Right forelimb (tissue), 1 donor: ENCODE data around the gene CRK.
"Not testable (repeated sequence)": the region's sequence is repeated elsewhere in the genome, so short reads cannot be mapped to it uniquely, and the experiment has no call there.

Experiments used
- DNase-seq: peaks from one replicate; pipeline ENCODE4 v3.0.0-alpha.2; 2018

CRK gene

DNA sequence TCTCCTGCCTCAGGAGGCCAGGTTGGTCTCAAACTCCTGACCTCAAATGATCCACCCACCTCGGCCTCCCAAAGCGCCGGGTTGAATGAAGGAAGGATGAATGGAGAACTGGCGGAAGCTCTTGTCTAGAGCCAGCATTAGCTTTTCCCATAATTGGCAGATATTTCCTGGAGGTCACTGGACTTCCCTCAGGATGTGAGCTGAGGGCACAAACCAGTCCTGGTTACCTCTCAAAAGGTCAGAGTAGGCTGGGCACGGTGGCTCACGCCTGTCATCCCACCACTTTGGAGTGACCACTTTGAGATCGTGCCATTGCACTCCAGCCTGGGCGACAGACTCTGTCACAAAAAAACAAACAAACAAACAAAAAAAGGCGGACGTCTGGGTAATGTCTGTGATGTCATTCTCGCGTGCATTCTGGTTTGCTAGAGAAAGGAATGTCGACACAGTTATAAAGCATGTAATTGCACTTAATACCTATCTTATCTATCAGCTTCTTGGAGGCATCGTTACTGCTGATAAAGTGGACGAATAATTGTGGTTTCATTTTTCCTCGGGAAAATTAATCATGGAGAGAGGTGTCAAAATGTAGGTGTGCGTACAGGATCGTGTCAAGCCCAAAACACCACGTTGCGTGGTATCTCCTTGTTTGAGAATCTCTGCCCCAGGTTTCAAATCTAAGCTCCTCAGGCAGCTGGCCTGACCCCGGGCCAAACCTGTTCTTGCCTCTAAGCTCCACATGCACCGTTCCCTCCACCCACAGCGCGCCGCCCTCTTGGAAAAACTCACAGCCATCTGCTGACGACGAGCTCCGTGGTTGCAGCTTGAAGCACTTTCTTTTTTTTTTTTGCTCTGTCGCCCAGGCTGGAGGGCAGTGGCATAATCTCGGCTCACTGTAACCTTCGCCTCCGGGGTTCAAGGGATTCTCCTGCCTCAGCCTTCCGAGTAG lies 6.4 kb upstream of the CRK start:
- no peak for DNase-seq

DNA sequence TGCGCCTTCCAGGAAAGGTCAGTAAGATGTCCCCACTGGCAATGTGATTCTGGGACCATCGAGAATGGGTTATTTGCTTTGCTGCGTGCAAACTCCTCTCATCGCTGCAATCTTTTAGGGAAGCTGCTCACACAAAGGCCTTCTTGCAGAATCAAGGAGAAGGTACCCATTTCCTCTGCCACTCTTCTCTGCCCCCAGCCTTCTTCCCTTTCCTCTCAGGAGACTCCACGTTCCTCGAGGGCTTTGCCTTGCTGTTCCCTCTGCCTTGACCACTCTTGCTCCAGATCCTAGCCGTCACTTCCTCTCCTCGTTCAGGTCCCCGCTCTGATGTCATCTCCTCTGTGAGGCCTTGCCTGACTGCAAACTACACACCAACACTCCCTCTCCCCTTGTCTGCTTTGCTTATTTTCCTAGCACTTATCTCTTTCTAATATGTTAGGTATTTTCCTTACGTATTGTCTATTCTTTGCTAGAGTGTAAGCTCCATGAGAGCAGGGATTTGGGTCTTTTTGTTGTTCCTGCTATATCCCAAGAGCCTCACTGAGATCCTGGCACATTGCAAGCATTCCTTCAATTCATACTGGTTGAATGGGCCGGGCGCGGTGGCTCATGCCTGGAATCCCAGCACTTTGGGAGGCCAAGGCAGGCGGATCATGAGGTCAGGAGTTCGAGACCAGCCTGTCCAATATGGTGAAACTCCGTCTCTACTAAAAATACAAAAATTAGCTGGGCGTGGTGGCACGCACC lies 5.3 kb upstream of the CRK start:
- DNase-seq: no peak

GRCh38 chr17:1460233-1460632 lies 4.2 kb upstream of the CRK start:
- DNase-seq: no peak

DNA sequence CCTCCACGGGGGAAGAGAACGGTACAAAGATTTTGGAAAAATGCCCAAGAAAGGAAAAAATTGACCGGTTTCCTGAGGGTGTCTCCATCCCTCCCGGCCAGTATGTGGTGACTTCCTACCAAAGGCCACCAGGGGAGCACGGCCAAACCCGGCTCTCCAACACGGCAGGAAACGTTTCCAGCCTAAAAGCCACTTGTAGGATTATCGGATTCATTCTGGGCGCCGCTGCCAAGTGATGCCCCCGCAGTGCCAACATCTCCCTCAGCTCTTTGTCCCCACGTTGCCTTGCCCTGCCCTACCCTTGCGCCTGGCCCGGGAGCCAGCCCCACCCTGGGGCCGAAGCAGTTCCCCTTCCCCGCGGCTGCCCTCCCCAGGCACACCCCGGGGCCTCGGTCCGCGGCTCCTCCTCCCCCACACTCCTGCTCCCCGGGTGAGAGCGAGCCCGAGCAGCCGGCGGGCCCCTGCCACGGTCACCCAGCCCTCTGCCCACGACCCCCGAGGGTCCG lies 688 bp downstream of the CRK start:
- DNase-seq: peak; percentile 70

DNA sequence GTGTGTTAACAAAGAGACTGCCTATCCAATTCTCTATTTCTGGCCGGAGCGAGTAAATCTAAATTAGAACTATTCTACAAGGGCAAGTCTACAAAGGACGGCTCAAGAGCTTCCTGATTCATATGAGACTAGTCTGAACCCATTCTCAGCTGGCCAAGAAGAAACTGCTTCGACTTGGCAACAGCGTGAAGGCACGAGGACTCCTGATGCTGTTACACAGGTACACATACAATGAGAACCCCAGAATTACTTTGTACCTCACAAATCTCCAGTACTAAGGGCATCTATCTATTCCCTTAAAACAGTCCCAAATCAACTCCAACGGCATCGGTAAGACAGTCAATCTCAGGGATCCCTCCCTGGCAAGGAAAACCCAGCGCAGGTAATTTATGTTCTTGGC lies 1.5 kb downstream of the CRK start:
- DNase-seq: no peak

- not testable (repeated sequence) for DNase-seq
Observed at GRCh38 chr17:1453694-1454093, 2.3 kb downstream of the CRK start.

- no peak for DNase-seq
Observed at GRCh38 chr17:1452836-1453235, 3.2 kb downstream of the CRK start.

GRCh38 chr17:1450261-1450660 lies 5.8 kb downstream of the CRK start:
- DNase-seq: not testable (repeated sequence)

GRCh38 chr17:1449412-1449967 lies 6.5 kb downstream of the CRK start:
- no peak for DNase-seq

- DNase-seq: no peak
Observed at GRCh38 chr17:1447052-1447451, 9.0 kb downstream of the CRK start.

GRCh38 chr17:1446201-1446600 lies 9.8 kb downstream of the CRK start:
- DNase-seq: no peak

GRCh38 chr17:1445695-1446094 lies 10.3 kb downstream of the CRK start:
- DNase-seq: not testable (repeated sequence)

GRCh38 chr17:1442721-1443120 lies 13.3 kb downstream of the CRK start:
- not testable (repeated sequence) for DNase-seq

- no peak for DNase-seq
Observed at GRCh38 chr17:1442187-1442586, 13.8 kb downstream of the CRK start.

DNA sequence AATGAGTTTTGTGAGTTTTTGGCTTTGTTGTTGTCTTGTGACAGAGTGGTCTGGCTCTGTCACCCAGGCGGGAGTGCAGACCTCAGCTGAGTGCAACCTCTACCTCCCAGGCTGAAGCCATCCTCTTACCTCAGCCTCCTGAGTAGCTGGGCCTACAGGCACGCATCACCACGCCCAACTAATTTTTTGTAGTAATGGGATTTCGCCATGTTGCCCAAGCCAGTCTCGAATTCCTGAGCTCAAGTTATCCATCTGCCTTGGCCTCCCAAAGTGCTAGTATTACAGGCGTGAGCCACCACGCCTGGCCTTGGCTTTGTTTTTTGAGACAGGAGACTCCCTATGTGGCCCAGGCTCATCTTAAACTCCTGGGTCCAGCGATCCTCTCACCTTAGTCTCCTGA lies 15.1 kb downstream of the CRK start:
- DNase-seq: no peak

GRCh38 chr17:1438593-1439083 lies 17.4 kb downstream of the CRK start:
- DNase-seq: no peak

DNA sequence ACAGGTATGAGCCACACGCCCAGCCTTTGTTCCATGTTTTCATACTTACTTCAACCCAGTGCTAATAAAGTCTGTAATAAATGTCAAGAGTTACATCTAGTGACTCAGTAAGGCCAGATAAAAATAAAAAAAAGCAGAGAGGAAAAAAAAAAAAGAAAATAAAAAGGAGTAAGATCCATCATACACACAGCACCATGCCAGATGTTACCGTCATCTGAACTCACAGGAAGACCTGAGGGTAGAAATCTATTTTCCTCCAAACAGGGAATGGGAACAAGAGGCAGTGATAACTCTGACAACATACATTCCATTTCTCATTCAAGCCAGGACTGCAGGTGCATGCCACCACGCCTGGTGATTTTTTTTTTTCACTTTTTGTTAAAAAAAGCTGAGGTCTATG lies 20.7 kb downstream of the CRK start:
- DNase-seq: no peak

DNA sequence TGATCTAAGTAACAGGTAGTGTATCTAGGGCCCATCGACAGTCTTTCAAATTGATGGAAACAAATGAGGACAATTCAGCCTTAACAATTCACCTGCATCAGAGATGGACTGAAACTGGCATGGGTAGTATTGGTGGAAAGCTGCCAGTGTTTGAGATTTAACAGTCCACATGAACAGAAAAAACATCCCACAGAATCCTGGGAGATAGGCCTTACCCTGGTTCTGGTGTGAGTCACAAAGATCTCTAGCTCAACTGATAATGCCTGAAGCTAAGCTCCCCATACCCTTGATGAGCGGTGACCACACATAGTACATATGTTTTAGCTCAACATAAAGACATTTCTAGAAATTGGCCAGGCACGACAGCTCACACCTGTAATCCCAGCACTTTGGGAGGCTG lies 21.9 kb downstream of the CRK start:
- DNase-seq: no peak

DNA sequence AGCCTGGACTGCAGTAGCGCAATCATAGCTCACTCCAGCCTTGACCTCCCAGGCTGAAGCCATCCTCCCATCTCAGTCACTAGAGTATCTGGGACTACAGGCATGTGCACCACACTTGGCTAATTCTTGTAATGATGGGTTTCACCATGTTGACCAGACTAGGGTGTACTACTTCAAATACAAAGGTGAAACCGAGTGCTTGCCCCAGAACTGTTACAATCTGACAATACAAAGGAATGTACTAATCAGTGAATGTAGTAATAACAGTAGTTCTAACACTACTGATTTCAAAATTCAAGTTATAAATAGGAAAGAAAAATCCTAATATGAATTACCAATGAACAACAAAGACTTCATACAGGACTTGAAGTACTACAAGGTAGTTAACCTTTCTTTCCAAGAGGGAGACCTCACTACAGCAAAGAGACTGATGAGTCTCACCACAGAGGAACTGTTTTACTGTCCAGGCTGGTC lies 24.4 kb downstream of the CRK start:
- DNase-seq: no peak

GRCh38 chr17:1423456-1424135 lies 32.4 kb downstream of the CRK start:
- DNase-seq: no peak

- no peak for DNase-seq
Observed at GRCh38 chr17:1422885-1423284, 33.1 kb downstream of the CRK start.

GRCh38 chr17:1421470-1421869 lies 34.6 kb downstream of the CRK start:
- DNase-seq: no peak

GRCh38 chr17:1420981-1421380 lies 35.1 kb downstream of the CRK start:
- DNase-seq: no peak
